ENCODE results near the gene USP47. TPM values are rescaled to one million over a fixed set of nuclear protein-coding genes. Genes with fewer than 3 reads are reported as not detected.

Gene USP47
- total and polyA plus RNA-seq, 2 of the 13 experiments (the other 11 are each of a cell fraction or from before 2014, with no cell fraction given), result 12.2 to 52.7 TPM

GRCh38 chr11:11910541-11910940 lies 68.8 kb downstream of the USP47 start (continued):
- TF ChIP-seq ZNF770 (CRISPR knock-in tag; IDR thresholded peaks at IDR 0.05) (no peak), GTF3A (CRISPR knock-in tag; conservative IDR thresholded peaks at IDR 0.05) (no peak), TERF1 (CRISPR knock-in tag; IDR thresholded peaks at IDR 0.05) (no peak), E2F5 (CRISPR knock-in tag; conservative IDR thresholded peaks at IDR 0.05) (no peak), RBM39 (IDR thresholded peaks at IDR 0.05; ENCODE audit: low read depth, low read length, poor library complexity, severe bottlenecking) (no peak), TAF1 (CRISPR knock-in tag; IDR thresholded peaks at IDR 0.05) (no peak), ETV5 (CRISPR knock-in tag; IDR thresholded peaks at IDR 0.05; ENCODE audit: borderline replicate concordance) (no peak), ZNF589 (CRISPR knock-in tag; conservative IDR thresholded peaks at IDR 0.05) (no peak)

GRCh38 chr11:11913395-11913794 lies 71.6 kb downstream of the USP47 start:
- intact Hi-C loops (cut with micrococcal nuclease; ENCODE audit: unreplicated experiment), result no loop called here
- ATAC-seq (no peak), DNase-seq (ENCODE audit: low spot score) (no peak), FAIRE-seq (no peak)
- no peak overlapping the region for H3K27ac ChIP-seq (ENCODE audit: extremely low read length, insufficient read depth, low read length)
- peaks cover 0 to 9% of the 10 kb centered on the region in 2 experiments; a peak in 2 of 5 replicates for H3K36me3 ChIP-seq (replicated peaks in 1 of 2; ENCODE audit: control insufficient read depth in 1 of 2, insufficient read depth in 2 of 2, low read length in 2 of 2)
- no peak overlapping the region for H3K9ac ChIP-seq (ENCODE audit: insufficient read depth, low read depth, low read length)
- in situ Hi-C loops (cut with HindIII; ENCODE audit: extremely low pct_ligation_motif_present, low pct_unique_long_range_greater_than_20kb), result no loop called here
- BruUV-seq (replicated peaks), result no TSS peak
- POLR2A ChIA-PET, result no interaction called here
- no peak overlapping the region for H3K4me2 ChIP-seq (ENCODE audit: low read depth, low read length)
- WGBS (ENCODE audit: low lambda C conversion rate), result 97% methylated on average over 1 of the region's 1 CpG
- no peaks in the 10 kb centered on the region for H3K9me3 ChIP-seq (ENCODE audit: low read length)
- no peak overlapping the region for H3K4me3 ChIP-seq (replicated peaks in 1 of 3; ENCODE audit: insufficient read depth in 1 of 3, low read depth in 2 of 3, low read length in 3 of 3)
- H3K79me2 ChIP-seq (ENCODE audit: insufficient read depth, low read length), result no peaks in the 10 kb centered on the region
- no peak overlapping the region for H2AFZ ChIP-seq (ENCODE audit: low read length)
- no peaks in the 10 kb centered on the region for H4K20me1 ChIP-seq (ENCODE audit: insufficient read depth, low read length)
- no peaks in the 10 kb centered on the region; a peak in 1 of 5 replicates for H3K27me3 ChIP-seq (ENCODE audit: control insufficient read depth in 1 of 2, insufficient read depth in 2 of 2, low read length in 2 of 2)
- CTCF ChIA-PET (ENCODE audit: low intra/inter-chr PET ratio, low total read pairs), result no interaction called here
- no peaks in the 10 kb centered on the region for H3K4me1 ChIP-seq (ENCODE audit: insufficient read depth, low read length)
- TF ChIP-seq ZNF460 (CRISPR knock-in tag; IDR thresholded peaks at IDR 0.05; ENCODE audit: borderline replicate concordance) (no peak), USF2 (IDR thresholded peaks at IDR 0.05; ENCODE audit: low read depth, low read length) (no peak), USF2 (CRISPR knock-in tag; IDR thresholded peaks at IDR 0.05; ENCODE audit: borderline replicate concordance) (no peak), ARHGAP35 (CRISPR knock-in tag; IDR thresholded peaks at IDR 0.05; ENCODE audit: borderline replicate concordance) (no peak), ZNF747 (CRISPR knock-in tag; IDR thresholded peaks at IDR 0.05; ENCODE audit: borderline replicate concordance) (no peak), ZNF234 (CRISPR knock-in tag; conservative IDR thresholded peaks at IDR 0.05) (no peak), CC2D1A (CRISPR knock-in tag; IDR thresholded peaks at IDR 0.05) (no peak), ZNF761 (CRISPR knock-in tag; conservative IDR thresholded peaks at IDR 0.05) (no peak), ZNF549 (CRISPR knock-in tag; IDR thresholded peaks at IDR 0.05) (no peak)
